Measurements from ENCODE around the gene UBIAD1.
A peak's percentile ranks its signal among the peaks of the same experiment; 100 is the strongest.

The UBIAD1 gene

GRCh38 chr1:11335417-11336056, 62.5 kb downstream of the UBIAD1 start:
- no peak overlapping the region for H3K9ac ChIP-seq (ENCODE audit: low read length)
- no peak overlapping the region for H3K4me2 ChIP-seq (ENCODE audit: low read depth, low read length, poor library complexity, severe bottlenecking)
- H3K36me3 ChIP-seq (ENCODE audit: low read length): no peaks in the 10 kb centered on the region
- TF ChIP-seq EZH2phosphoT487 (conservative IDR thresholded peaks at IDR 0.05; ENCODE audit: low read length): no peak
- TF ChIP-seq CTCF (IDR thresholded peaks at IDR 0.05; ENCODE audit: insufficient read depth, low read length, poor library complexity, severe bottlenecking): no peak
- H3K9me3 ChIP-seq (ENCODE audit: insufficient read depth, low read length): no peaks in the 10 kb centered on the region
- no peaks in the 10 kb centered on the region for H3K79me2 ChIP-seq (ENCODE audit: insufficient read depth, low read length)
- H3K9me2 ChIP-seq (replicated peaks; ENCODE audit: insufficient read depth, low read length): no peaks in the 10 kb centered on the region
- H3K27ac ChIP-seq (ENCODE audit: low read depth, low read length): no peak overlapping the region
- no peaks in the 10 kb centered on the region for H4K20me1 ChIP-seq (ENCODE audit: low read depth, low read length)
- H3K27me3 ChIP-seq (ENCODE audit: low read length): no peaks in the 10 kb centered on the region; the same call in 1 of the 2 replicates
- H3F3A ChIP-seq (ENCODE audit: insufficient read depth): no peaks in the 10 kb centered on the region
- H3K4me3 ChIP-seq (ENCODE audit: insufficient read depth, low read length, poor library complexity, severe bottlenecking): no peak overlapping the region
- H2AFZ ChIP-seq (ENCODE audit: low read depth, low read length, severe bottlenecking): no peak overlapping the region

GRCh38 chr1:11337580-11338073, 64.6 kb downstream of the UBIAD1 start:
- no peak overlapping the region for H3K9ac ChIP-seq (ENCODE audit: low read length)
- H4K20me1 ChIP-seq (ENCODE audit: low read depth, low read length): no peaks in the 10 kb centered on the region
- no peaks in the 10 kb centered on the region for H3F3A ChIP-seq (ENCODE audit: insufficient read depth)
- no peak overlapping the region for H2AFZ ChIP-seq (ENCODE audit: low read depth, low read length, severe bottlenecking)
- H3K4me3 ChIP-seq (ENCODE audit: insufficient read depth, low read length, poor library complexity, severe bottlenecking): no peak overlapping the region
- no peaks in the 10 kb centered on the region for H3K36me3 ChIP-seq (ENCODE audit: low read length)
- H3K79me2 ChIP-seq (ENCODE audit: insufficient read depth, low read length): no peaks in the 10 kb centered on the region
- H3K9me3 ChIP-seq (ENCODE audit: insufficient read depth, low read length): no peaks in the 10 kb centered on the region
- TF ChIP-seq CTCF (IDR thresholded peaks at IDR 0.05; ENCODE audit: insufficient read depth, low read length, poor library complexity, severe bottlenecking) (peak; percentile 91), EZH2phosphoT487 (conservative IDR thresholded peaks at IDR 0.05; ENCODE audit: low read length) (no peak)
- no peaks in the 10 kb centered on the region for H3K27me3 ChIP-seq (ENCODE audit: low read length)
- H3K9me2 ChIP-seq (replicated peaks; ENCODE audit: insufficient read depth, low read length): no peaks in the 10 kb centered on the region
- no peak overlapping the region for H3K27ac ChIP-seq (ENCODE audit: low read depth, low read length)
- no peak overlapping the region for H3K4me2 ChIP-seq (ENCODE audit: low read depth, low read length, poor library complexity, severe bottlenecking)

Measured in SU-DHL-6 (cell line).